Prostate gland (tissue), 2 donors: ENCODE data around the gene TRAF7.

ENCODE experiments used
- POLR2A ChIP-seq: fragments of 450-650 bp; IDR thresholded peaks from one replicate; pipeline ENCODE4 v1.6.1; 2016; ENCODE audit warnings: antibody characterized with exemption, mild to moderate bottlenecking
- POLR2AphosphoS5 ChIP-seq: sonication (generic); formaldehyde crosslinking; IDR thresholded peaks from one replicate; pipeline ENCODE4 v1.6.1; 2017; ENCODE audit warnings: antibody characterized with exemption
- TF ChIP-seq, protein P1 (sequence below), 4 experiments: fragments of 200-600 bp in 2 of 4; fragments of 450-650 bp in 2 of 4; sonication (generic) in 2 of 4; IDR thresholded peaks; 1 replicate in 3 of 4; 2 replicates in 1 of 4; pipeline ENCODE4 v1.5.1; 2016 to 2019; ENCODE audit warnings: antibody characterized with exemption in 4 of 4, mild to moderate bottlenecking in 2 of 4, moderate library complexity in 2 of 4

DNA sequence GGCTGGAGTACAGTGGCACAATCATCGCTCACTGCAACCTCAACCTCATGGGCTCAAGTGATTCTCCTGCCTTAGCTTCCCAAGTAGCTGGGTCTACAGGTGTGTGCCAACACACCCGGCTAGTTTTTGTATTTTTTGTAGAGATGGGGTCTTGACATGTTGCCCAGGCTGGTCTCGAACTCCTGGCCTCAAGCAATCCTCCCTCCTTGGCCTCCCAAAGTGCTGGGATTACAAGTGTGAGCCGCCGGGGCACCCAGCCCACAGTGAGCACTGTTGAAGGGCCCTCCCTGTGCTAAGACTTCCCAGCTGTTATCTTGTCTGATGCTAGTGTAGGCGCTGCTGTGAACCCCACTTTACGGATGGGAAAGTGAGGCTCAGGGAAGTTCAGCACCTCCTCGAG, 32.8 kb downstream of the TRAF7 start:
- TF ChIP-seq, protein P1, sequence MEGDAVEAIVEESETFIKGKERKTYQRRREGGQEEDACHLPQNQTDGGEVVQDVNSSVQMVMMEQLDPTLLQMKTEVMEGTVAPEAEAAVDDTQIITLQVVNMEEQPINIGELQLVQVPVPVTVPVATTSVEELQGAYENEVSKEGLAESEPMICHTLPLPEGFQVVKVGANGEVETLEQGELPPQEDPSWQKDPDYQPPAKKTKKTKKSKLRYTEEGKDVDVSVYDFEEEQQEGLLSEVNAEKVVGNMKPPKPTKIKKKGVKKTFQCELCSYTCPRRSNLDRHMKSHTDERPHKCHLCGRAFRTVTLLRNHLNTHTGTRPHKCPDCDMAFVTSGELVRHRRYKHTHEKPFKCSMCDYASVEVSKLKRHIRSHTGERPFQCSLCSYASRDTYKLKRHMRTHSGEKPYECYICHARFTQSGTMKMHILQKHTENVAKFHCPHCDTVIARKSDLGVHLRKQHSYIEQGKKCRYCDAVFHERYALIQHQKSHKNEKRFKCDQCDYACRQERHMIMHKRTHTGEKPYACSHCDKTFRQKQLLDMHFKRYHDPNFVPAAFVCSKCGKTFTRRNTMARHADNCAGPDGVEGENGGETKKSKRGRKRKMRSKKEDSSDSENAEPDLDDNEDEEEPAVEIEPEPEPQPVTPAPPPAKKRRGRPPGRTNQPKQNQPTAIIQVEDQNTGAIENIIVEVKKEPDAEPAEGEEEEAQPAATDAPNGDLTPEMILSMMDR (IDR thresholded peaks at IDR 0.05), result no peak
- TF ChIP-seq POLR2A, result no peak
- no peak for TF ChIP-seq POLR2AphosphoS5
